GM12878 (cell line): Measurements from ENCODE around the gene KANSL2. TPM values are rescaled to one million over a fixed set of nuclear protein-coding genes. Genes with fewer than 3 reads are reported as not detected.

Experiments
- ATAC-seq: fragments of 200-7000 bp; cut with Tn5 transposase; 3 replicates; pipeline ENCODE4 v1.9.1; 2020; ENCODE audit warnings: mild to moderate bottlenecking, moderate library complexity
- BruUV-seq: library from RNA; stranded (reverse); fragments of 400-500 nt; replicated peaks from 2 replicates; lab custom pipeline; 2021; lab: Mats Ljungman, UMichigan
- CTCF ChIA-PET: fragments of 300-600 bp; sonication (Branson Sonifier 250); formaldehyde crosslinking; extraction: SDS; loops from one replicate; lab custom pipeline; 2021; ENCODE audit warnings: inconsistent platforms; lab: Yijun Ruan, JAX
- POLR2A ChIA-PET: fragments of 350-600 bp; formaldehyde crosslinking; extraction: SDS; loops from one replicate; lab custom pipeline; 2021; ENCODE audit warnings: inconsistent platforms; lab: Charles Lee
- RAD21 ChIA-PET: fragments of 300-600 bp; sonication (Branson Sonifier 250); formaldehyde crosslinking; loops from one replicate; lab custom pipeline; 2023; ENCODE audit warnings: antibody characterized with exemption; ENCODE audit not compliant: unreplicated experiment; lab: Charles Lee
- SMC1A ChIA-PET: fragments of 300-600 bp; sonication (Branson Sonifier 250); formaldehyde crosslinking; loops from one replicate; lab custom pipeline; 2023; ENCODE audit not compliant: unreplicated experiment, uncharacterized antibody; lab: Charles Lee
- DNase-seq: peaks from one replicate; pipeline ENCODE4 v3.0.0-alpha.2; 2011; ENCODE audit warnings: low read depth, low spot score
- FAIRE-seq: peaks from 3 replicates; lab custom pipeline; 2011; peaks lifted over from hg19 to GRCh38; lab: Jason Lieb, UNC
- H2AFZ ChIP-seq: 2 replicates; pipeline ENCODE4 v1.6.0; 2011; ENCODE audit warnings: low read depth, low read length, control low read depth; ENCODE audit not compliant: control insufficient read depth
- H3K27ac ChIP-seq: 2 replicates; pipeline ENCODE4 v1.5.1; 2011; ENCODE audit warnings: control low read depth; ENCODE audit not compliant: control insufficient read depth, insufficient read depth
- H3K27me3 ChIP-seq, 2 experiments: replicated peaks in 1 of 2; 2 replicates each; pipeline versions ENCODE4 v1.6.0 to v1.6.1; 2011; ENCODE audit warnings: low read length in 1 of 2; ENCODE audit not compliant: control insufficient read depth in 2 of 2, insufficient read depth in 2 of 2
- H3K36me3 ChIP-seq, 2 experiments: 2 replicates each; pipeline ENCODE4 v1.5.1; 2011; ENCODE audit warnings: low read length in 1 of 2; ENCODE audit not compliant: control insufficient read depth in 2 of 2, insufficient read depth in 2 of 2
- H3K4me1 ChIP-seq: 2 replicates; pipeline ENCODE4 v1.6.1; 2011; ENCODE audit warnings: mild to moderate bottlenecking, low read length, moderate library complexity, mixed read lengths; ENCODE audit not compliant: control insufficient read depth, insufficient read depth
- H3K4me2 ChIP-seq: 2 replicates; pipeline ENCODE4 v1.6.0; 2011; ENCODE audit warnings: control low read depth; ENCODE audit not compliant: control insufficient read depth, insufficient read depth
- H3K4me3 ChIP-seq: fragments of 200-600 bp; sonication (generic); 2 replicates; pipeline ENCODE4 v1.5.1; 2016
- H3K79me2 ChIP-seq: 2 replicates; pipeline ENCODE4 v1.6.0; 2011; ENCODE audit warnings: low read length; ENCODE audit not compliant: control insufficient read depth, insufficient read depth
- H3K9ac ChIP-seq: 2 replicates; pipeline ENCODE4 v1.8.0; 2011; ENCODE audit warnings: low read length, control low read depth, mixed read lengths; ENCODE audit not compliant: control insufficient read depth, insufficient read depth
- H3K9me3 ChIP-seq: replicated peaks from 3 replicates; pipeline ENCODE4 v1.5.1; 2011; ENCODE audit warnings: mild to moderate bottlenecking, low read length; ENCODE audit not compliant: control insufficient read depth, insufficient read depth
- H4K20me1 ChIP-seq: 2 replicates; pipeline ENCODE4 v1.6.0; 2011; ENCODE audit not compliant: control insufficient read depth, insufficient read depth
- CHD1 ChIP-seq: IDR thresholded peaks from 2 replicates; pipeline ENCODE4 v1.6.1; 2012; ENCODE audit warnings: low read depth, low read length, improper control_type of control experiment
- FOXK2 ChIP-seq: fragments of 450-650 bp; IDR thresholded peaks from 2 replicates; pipeline ENCODE4 v1.6.1; 2017; ENCODE audit warnings: mild to moderate bottlenecking, moderate library complexity
- JUNB ChIP-seq: IDR thresholded peaks from 2 replicates; pipeline ENCODE4 v1.6.1; 2016; ENCODE audit warnings: antibody characterized with exemption, mild to moderate bottlenecking
- MXI1 ChIP-seq: fragments of 150-350 bp; IDR thresholded peaks from 2 replicates; pipeline ENCODE4 v1.6.1; 2011; ENCODE audit warnings: low read depth, mild to moderate bottlenecking, inconsistent platforms, low read length, improper control_type of control experiment
- NBN ChIP-seq: fragments of 450-650 bp; IDR thresholded peaks from 2 replicates; pipeline ENCODE4 v1.6.1; 2016
- PRDM15 ChIP-seq: fragments of 450-650 bp; formaldehyde crosslinking; IDR thresholded peaks from 2 replicates; pipeline ENCODE4 v1.4.0; 2020; ENCODE audit warnings: mild to moderate bottlenecking, moderate library complexity
- RAD51 ChIP-seq: fragments of 450-650 bp; IDR thresholded peaks from 2 replicates; pipeline ENCODE4 v1.6.1; 2016; ENCODE audit warnings: moderate library complexity, mild to moderate bottlenecking, inconsistent platforms
- SMARCA5 ChIP-seq: fragments of 450-650 bp; IDR thresholded peaks from 2 replicates; pipeline ENCODE4 v1.6.1; 2017; ENCODE audit warnings: mild to moderate bottlenecking
- ZNF217 ChIP-seq: fragments of 450-650 bp; IDR thresholded peaks from 2 replicates; pipeline ENCODE4 v1.6.1; 2017; ENCODE audit warnings: antibody characterized with exemption, mild to moderate bottlenecking
- ZNF622 ChIP-seq: fragments of 450-650 bp; IDR thresholded peaks from 2 replicates; pipeline ENCODE4 v1.6.1; 2017; ENCODE audit warnings: mild to moderate bottlenecking, inconsistent platforms
- ZSCAN29 ChIP-seq: fragments of 450-650 bp; IDR thresholded peaks from 2 replicates; pipeline ENCODE4 v1.6.1; 2017; ENCODE audit warnings: mild to moderate bottlenecking, moderate library complexity
- WGBS: methylation state at CpG from one replicate; pipeline ENCODE4 v1.1.6; 2016; ENCODE audit warnings: low lambda C conversion rate; ENCODE audit not compliant: insufficient replicate concordance, insufficient coverage; ENCODE audit errors: missing lambda C conversion rate; 5-methylcytosine and 5-hydroxymethylcytosine counted together
- in situ Hi-C: fragments of 300-500 bp; cut with MboI; formaldehyde crosslinking; loops from 9 replicates; pipeline ENCODE4 v1.14.3; 2018; ENCODE audit warnings: mixed read lengths
- intact Hi-C: fragments of 100-400 bp; cut with micrococcal nuclease; formaldehyde crosslinking; loops from one replicate; pipeline ENCODE4 v1.14.2; 2022; ENCODE audit not compliant: unreplicated experiment
- polyA plus RNA-seq, 11 experiments: library from polyadenylated mRNA; depleted of rRNA in 4 of 11; unstranded in 6 of 11; stranded (reverse) in 5 of 11; fragments of >200 nt; fragmentation: Nextera tagmentation in 4 of 11; fragmentation: Illumina TruSeq in 1 of 11; extraction: Ambion mirVana in 4 of 11; extraction: Trizol in 1 of 11; gene quantifications; 1 replicate in 1 of 11; 2 replicates in 10 of 11; pipeline versions ENCODE4 v1.2.1 to v1.2.3, GENCODE V29; 2011 to 2016; ENCODE audit warnings: inconsistent platforms in 2 of 11, missing spikeins in 2 of 11, low read depth in 1 of 11
- total RNA-seq, 4 experiments: library from RNA; depleted of rRNA in 3 of 4; stranded (reverse); fragments of >200 nt in 3 of 4; fragmentation: Illumina TruSeq in 1 of 4; extraction: Trizol in 1 of 4; gene quantifications; 2 replicates each; pipeline versions ENCODE4 v1.2.1 to v1.2.3, GENCODE V29; 2013 to 2021

Gene KANSL2
- total and polyA plus RNA-seq, 10 of the 15 experiments (the other 5 are each of a cell fraction or from before 2014, with no cell fraction given), result 28.1 to 54.8 (median 40.9) TPM

- in situ Hi-C loops, result no loop called here
- ChIA-PET RAD21 (no interaction called here), SMC1A (interaction anchor here (0.9 to 1.9 kb wide), 3 partner anchors 10 to 20 kb away, joined by 3 to 10 read pairs (median 4); partner anchors contain the start of gene KANSL2), CTCF (interaction anchor here (0.8 to 1.0 kb wide), 2 partner anchors 9 to 100 kb away, joined by 3 read pairs; partner anchors contain the start of gene KANSL2), POLR2A (interaction anchor here (0.6 kb wide), 1 partner anchor 51 kb away, joined by 3 read pairs; no protein-coding TSS in a partner anchor)
- Histone ChIP-seq H3K9ac (no peak overlapping the region), H4K20me1 (no peaks in the 10 kb centered on the region), H3K9me3 (no peaks in the 10 kb centered on the region), H3K4me3 (no peak overlapping the region), H3K4me1 (no peaks in the 10 kb centered on the region), H2AFZ (no peak overlapping the region), H3K4me2 (no peak overlapping the region), H3K79me2 (no peaks in the 10 kb centered on the region), H3K27me3 (no peaks in the 10 kb centered on the region), H3K36me3 (peaks cover 9 to 36% of the 10 kb centered on the region in 2 experiments), H3K27ac (no peak overlapping the region)
- ATAC-seq, result no peak
- FAIRE-seq, result no peak
- no TSS peak for BruUV-seq
- intact Hi-C loops, result no loop called here
- 50% methylated on average over 2 of the region's 2 CpGs for WGBS
- TF ChIP-seq JUNB, result no peak
- TF ChIP-seq MXI1, result no peak
- no peak for TF ChIP-seq SMARCA5
- no peak for TF ChIP-seq RAD51
- no peak for TF ChIP-seq ZSCAN29
- no peak for TF ChIP-seq ZNF217
- TF ChIP-seq FOXK2, result no peak
- TF ChIP-seq PRDM15 (CRISPR knock-in tag), result no peak
- TF ChIP-seq NBN, result no peak
- no peak for TF ChIP-seq CHD1
- no peak for TF ChIP-seq ZNF622
- DNase-seq, result no peak
Measured at GRCh38 chr12:48691826-48692487, 9.9 kb upstream of the KANSL2 start.
